Stimulated activated CD8-positive, alpha-beta memory T cell treated with anti-CD3 and anti-CD28 coated beads, Interleukin-12 subunit alpha, Interleukin-12 subunit beta, amount 100 ng/mL, for 4 hours (primary cell): ENCODE measurements around the gene NPHP4.
"Not testable (repeated sequence)": the region's sequence is repeated elsewhere in the genome, so short reads cannot be mapped to it uniquely, and the experiment has no call there.

Experiments
- DNase-seq: peaks from one replicate; pipeline ENCODE4 v3.0.0-alpha.2; 2020; ENCODE audit warnings: low read depth

Gene NPHP4

GRCh38 chr1:5875345-5875910 lies 116.8 kb downstream of the NPHP4 start:
- DNase-seq: no peak

DNA sequence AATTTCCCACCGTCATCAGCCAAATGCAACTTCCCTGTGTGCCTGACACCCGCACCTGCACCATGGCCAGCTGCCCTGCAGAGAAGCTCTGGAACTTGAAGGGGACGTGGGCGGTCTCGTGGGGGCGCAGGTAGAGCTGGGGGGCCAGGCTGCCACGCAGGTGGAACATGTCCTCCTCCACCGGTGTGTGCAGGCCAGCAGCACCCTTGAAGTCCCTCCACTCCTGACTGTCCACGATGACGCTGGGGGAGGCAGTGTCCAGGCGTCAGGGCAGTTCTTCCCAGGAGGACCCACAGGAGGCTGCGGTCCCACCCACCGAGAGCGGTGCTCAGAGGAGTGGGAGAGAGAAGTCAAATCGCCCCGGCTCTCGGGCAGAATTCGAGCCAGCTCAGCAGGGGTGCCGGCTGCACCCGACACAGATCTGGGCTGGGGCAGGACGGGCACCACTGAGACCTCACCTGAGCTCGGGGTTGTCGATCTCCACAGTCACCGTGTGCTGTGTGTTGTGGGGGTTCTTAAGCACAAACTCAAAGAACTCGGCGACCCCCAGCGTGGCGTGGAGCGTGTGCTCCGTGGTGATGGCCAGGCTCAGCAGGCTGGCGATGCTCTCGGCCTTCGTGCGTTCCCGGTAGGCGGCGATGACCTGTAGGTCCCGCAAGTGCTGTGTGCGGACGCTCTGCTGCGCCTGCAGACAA lies 117.7 kb downstream of the NPHP4 start:
- DNase-seq: no peak

DNA sequence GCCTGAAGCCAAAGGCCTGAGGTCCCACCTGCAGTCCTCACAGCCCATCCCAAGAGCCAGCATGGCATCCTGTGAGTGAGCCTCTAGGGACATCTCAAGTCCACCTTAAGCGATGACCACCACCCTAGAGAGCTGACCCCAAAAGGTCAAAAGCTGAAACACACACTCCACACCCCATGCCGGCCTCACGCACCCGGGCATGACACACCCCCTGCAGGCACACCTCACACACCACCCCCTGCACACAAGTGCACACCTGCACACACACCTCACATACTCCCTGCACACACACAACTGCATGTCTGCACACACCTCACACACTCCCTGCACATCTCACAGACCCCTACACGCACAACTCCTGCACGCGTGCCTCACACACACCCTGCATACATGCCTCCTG lies 118.7 kb downstream of the NPHP4 start:
- DNase-seq: no peak

- no peak for DNase-seq
Observed at GRCh38 chr1:5872886-5873285, 119.3 kb downstream of the NPHP4 start.

DNA sequence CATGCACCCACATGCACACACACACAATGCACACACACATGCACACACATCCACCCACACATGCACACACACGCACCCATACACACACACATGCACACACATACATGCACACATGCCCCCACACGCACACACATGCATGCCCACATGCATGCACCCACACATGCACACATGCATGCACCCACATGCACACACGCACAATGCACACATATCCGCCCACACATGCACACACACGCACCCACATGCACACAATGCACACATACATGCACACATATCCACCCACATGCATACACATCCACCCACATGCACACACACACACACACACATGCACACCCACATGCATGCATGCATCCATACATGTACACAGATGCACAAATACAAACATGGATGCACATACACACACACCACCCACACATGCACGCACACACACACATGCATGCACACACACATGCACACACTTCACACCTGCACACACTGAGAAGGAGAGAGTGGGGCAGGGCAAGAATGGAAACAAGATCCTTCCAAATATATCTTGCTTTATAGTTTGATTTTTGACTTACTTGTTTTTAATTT lies 123.2 kb downstream of the NPHP4 start:
- DNase-seq: no peak

DNA sequence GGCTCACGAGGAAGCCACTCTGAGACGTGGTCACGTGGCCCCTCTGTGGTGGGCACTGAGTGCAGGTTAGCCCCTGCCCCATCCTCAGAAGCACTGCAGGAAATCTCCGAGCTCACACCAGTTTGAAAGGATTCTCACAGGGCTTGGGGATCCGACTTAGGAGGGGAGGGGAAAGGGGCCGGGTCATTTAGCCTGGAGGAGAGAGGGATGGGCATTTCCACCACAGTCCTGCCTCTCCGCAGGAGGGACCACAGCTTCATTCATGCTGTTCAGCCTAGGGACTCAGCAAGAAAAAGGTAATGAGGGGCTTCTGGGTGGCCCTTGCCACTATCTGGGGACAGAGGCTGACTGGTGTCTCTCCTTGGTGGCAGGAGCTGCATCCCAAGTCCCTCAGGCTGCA lies 126.5 kb downstream of the NPHP4 start:
- DNase-seq: no peak

- no peak for DNase-seq
Observed at GRCh38 chr1:5865056-5865455, 127.2 kb downstream of the NPHP4 start.

GRCh38 chr1:5864256-5864655 lies 128.0 kb downstream of the NPHP4 start:
- no peak for DNase-seq

GRCh38 chr1:5863238-5863637 lies 129.0 kb downstream of the NPHP4 start:
- no peak for DNase-seq

- no peak for DNase-seq
Observed at GRCh38 chr1:5861871-5862825, 130.1 kb downstream of the NPHP4 start.

DNA sequence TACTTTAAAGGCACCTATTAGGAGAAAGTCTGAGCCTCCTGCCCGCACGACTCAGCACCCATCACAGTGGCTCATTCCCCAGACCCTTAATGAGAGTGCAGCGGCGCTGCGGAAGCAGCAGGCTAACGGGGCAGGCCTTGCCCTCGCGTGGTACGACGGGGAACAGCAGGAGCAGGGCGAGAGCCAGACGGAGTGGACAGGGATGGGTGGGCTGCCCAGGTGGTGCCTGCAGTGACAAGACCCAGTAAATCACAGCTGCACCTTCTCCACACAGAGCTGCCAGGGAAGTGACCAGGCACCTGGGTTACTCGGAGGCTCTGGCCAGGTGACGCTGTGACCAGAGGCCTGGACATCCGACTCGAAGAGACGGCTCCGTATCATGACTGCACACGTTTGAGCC lies 131.9 kb downstream of the NPHP4 start:
- DNase-seq: no peak

DNA sequence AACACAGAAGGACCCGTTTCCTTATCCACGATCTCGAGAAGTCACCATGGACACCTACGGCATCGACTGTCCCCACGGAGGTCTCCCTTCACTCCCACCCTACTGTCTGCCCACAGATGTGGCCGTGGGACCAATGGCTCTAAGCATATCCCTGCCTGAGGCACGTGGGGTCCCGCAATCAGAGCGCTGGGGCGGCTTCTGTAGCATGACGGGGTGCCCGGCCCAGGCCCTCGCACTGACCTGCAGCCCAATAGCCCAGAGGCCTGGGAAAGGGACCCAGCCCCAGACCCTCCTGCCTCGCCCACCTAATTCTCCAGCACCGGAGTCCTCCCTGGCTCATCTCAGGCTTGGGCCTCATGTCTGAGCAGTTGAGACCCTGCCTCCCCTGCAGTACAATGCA lies 132.5 kb downstream of the NPHP4 start:
- no peak for DNase-seq

DNA sequence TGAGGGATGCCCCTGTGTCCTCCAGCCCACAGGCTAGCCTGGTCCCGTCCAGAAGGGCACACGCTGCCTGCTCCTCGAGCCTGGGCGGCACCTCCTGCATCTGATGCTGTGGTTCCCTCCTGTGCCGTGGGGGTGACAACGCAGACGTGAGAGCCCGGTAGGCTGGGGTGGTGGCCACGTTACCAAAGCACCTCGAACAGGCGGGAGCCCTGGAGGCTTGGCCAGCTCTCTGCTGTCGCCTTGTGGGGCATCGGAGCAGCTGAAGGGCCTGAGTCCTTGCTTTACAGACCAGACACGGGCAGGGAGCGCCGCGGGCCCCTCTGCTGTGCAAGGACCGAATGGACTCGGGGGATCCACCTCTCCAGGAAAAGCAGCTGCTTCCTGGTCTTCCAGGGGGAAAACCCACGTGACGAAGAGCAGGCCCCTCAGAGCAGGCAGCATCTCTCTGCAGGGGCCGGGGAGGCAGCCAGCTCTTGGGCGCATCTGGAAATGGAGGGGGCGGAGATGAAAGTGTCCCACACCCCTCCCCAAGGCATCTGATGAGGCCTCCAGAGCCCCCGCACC lies 133.3 kb downstream of the NPHP4 start:
- no peak for DNase-seq

GRCh38 chr1:5858246-5858645 lies 134.0 kb downstream of the NPHP4 start:
- no peak for DNase-seq

- DNase-seq: no peak
Observed at GRCh38 chr1:5857508-5858090, 134.6 kb downstream of the NPHP4 start.

- DNase-seq: no peak
Observed at GRCh38 chr1:5857011-5857410, 135.2 kb downstream of the NPHP4 start.

DNA sequence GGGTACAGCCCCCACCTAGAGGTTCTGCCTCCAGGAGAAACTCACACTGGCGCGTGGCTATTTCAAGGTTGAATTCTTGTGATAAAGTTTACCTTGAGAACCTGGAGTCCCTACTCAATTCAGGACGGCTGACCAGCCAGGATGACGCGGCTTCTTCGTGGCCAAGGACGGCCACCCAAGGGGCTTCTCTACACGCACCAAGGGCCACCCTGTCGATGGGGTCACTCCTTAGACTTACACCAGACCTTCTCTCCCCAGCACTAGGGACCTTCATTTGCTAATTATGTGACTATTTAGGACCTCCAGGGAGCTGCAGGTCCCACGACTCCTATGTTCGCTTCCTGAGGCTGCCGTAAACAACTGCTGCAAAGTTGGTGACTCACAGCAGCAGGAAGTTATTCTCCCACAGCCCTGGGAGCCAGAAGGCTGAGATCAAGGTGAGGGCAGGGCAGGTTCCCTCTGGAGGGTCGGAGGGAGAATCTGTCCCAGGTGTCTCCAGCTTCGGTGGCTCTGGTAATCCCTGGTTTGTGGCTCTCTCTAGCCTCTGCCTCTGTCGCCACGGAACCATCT lies 135.9 kb downstream of the NPHP4 start:
- no peak for DNase-seq

DNA sequence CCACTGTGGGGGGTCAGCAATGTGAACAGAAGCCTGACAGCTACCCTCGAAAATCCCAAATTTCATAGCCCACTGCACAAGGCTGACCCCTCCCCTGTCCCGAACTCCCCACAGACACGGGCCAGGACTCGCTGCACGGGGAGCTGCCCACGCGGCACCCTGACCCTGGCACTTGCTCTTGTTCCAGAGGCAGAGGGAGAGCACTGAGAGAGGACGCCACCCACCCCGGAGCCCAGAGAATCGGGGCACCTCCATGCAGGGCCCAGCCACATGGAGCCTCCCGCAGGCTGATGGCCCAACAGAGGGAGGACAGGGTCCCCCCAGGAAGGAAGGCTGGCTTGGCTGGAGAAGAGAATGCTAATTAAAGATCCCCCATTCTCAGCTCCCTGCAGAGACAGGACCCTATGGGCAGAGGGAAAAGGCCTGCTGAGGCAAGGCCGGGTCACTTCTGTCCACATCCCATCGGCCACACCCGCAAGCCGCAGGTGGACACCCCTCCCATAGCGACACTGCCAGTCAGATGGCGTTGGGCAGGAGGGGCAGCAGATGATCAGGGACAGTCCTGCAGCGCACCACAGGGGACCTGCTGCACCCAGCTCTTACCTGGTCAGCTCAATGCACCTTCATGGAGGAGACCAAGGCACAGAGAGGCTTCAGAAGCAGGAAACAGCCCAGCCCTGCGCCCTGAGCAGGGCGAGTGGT lies 136.9 kb downstream of the NPHP4 start:
- DNase-seq: no peak

GRCh38 chr1:5854754-5855153 lies 137.5 kb downstream of the NPHP4 start:
- DNase-seq: no peak

DNA sequence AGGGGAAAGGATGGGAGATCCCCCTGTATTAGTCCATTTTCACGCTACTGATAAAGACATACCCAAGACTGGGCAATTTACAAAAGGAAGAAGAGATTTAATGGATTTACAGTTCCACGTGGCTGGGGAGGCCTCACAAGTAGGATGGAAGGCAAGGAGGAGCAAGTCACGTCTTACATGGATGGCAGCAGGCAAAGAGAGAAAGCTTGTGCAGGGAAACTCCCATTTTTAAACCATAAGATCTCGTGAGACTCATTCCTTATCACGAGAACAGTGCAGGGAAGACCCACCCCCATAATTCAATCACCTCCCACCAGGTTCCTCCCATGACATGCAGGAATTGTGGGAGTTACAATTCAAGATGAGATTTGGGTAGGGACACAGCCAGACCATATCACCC lies 138.4 kb downstream of the NPHP4 start:
- not testable (repeated sequence) for DNase-seq

DNA sequence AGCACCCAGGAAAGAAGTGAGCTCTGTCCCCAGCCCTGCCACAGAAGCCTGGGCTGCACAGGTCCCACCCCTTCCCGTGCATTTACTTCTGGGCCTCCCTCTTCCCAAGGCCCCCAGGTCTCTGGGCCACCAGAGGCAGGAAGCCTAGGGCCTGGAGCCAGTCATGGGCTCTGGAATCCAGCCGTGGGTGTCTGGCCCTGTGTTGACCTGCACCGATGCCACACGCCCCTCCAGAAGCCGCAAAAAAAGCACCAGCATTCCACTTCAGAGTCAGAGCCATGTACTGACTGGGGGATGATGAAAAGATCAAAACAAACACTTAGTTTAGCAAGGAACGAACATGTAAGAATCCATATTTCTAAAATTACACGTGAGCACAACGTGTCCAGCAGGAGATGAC lies 141.7 kb downstream of the NPHP4 start:
- no peak for DNase-seq
